Nephron progenitor cell (in vitro differentiated cells): ENCODE measurements around the gene MAMDC4.
"Not testable (repeated sequence)": the region's sequence is repeated elsewhere in the genome, so short reads cannot be mapped to it uniquely, and the experiment has no call there.

Experiments
- DNase-seq: peaks from one replicate; pipeline ENCODE4 v3.0.0; 2021
- H3K27ac Mint-ChIP-seq: 2 replicates; pipeline ENCODE4 v1.8.0; 2021; ENCODE audit warnings: mild to moderate bottlenecking, moderate library complexity, mixed read lengths
- H3K27me3 Mint-ChIP-seq: 2 replicates; pipeline ENCODE4 v1.8.0; 2021; ENCODE audit warnings: mild to moderate bottlenecking, low read depth, mixed read lengths; ENCODE audit not compliant: poor library complexity
- H3K36me3 Mint-ChIP-seq: 2 replicates; pipeline ENCODE4 v1.8.0; 2021; ENCODE audit warnings: low read depth, mixed read lengths
- H3K4me1 Mint-ChIP-seq: 2 replicates; pipeline ENCODE4 v1.8.0; 2021; ENCODE audit warnings: mixed read lengths
- H3K4me3 Mint-ChIP-seq: 2 replicates; pipeline ENCODE4 v1.8.0; 2021; ENCODE audit warnings: mild to moderate bottlenecking, moderate library complexity, mixed read lengths
- H3K9me3 Mint-ChIP-seq: 2 replicates; pipeline ENCODE4 v1.8.0; 2021; ENCODE audit warnings: mild to moderate bottlenecking, moderate library complexity, mixed read lengths
- TF ChIP-seq, protein P1 (sequence below): fragments of 200-600 bp; sonication (generic); IDR thresholded peaks from 2 replicates; pipeline ENCODE4 v1.5.0; 2021; ENCODE audit warnings: antibody characterized with exemption

MAMDC4 gene

DNA sequence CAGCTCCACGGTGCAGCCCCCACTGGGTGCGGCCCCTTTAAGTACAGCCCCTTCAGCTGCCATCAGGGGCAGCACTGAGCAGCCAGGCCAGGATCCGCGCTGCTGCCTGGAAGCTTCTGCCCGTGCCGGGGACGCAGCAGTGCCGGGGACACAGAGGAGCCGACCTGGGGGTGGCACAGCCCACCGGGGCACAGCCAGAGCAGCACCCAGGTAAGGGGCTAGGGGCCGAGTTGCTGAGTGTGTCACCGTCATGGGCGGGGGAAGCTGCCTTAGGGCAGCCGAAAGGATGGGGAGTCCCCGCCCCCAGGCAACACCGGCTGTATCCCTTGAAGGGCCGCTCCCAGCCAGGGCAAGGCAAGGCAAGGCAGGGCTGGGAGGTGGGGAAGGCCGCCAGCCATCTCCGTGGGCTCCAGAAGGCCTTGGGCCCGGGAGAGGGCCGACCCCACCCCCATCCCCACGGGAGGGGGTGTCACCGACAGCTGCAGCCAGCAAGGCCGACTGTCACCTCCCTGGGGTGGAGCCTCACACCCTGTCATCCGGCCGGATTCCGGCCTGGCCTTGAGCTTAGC is 9.7 kb upstream of the MAMDC4 start, which contains the start of gene AJM1:
AJM1 (plus strand) TSS at position 99 of the 569 bp plus-strand sequence. CDS start 1,937 bp downstream, outside the sequence.
- H3K36me3 Mint-ChIP-seq: not testable (repeated sequence)
- peak; percentile 82 for DNase-seq

DNA sequence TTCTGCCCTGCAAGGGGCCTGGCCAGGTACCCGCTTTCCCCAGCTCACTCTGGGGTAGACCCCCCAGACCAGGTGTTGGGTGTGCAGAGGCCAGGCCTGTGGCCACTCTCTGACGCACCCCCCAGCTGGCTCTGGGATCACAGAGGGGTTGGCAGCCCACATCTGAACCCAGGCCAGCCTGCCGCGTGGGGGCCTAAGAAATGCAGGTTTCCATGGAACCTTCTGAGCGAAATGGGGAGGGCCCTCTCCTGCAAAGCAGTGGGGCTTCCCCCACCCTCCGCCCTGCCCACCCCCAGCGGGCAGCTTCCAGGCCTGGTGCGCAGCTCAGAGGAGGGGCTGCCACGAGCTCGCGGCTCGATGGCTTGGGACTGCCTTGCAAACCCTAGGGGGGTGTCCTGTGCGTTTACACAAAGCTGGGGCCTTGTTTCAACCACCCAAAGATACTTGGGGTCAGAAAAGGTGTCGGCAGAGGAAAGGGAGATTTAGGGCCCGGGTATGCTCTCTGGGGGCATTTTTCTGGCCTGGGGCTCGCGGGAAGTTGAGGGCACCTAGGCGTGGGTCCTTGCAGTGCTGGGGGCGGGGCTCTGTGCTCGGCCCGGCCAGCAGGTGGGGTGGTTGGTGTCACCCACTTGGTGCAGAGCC is 8.9 kb upstream of the MAMDC4 start:
- not testable (repeated sequence) for H3K27me3 Mint-ChIP-seq, DNase-seq, H3K4me3 Mint-ChIP-seq, H3K27ac Mint-ChIP-seq, H3K36me3 Mint-ChIP-seq, H3K9me3 Mint-ChIP-seq
- H3K4me1 Mint-ChIP-seq: peaks cover 34% of the 10 kb centered on the region

More for the DNA sequence above, 9.7 kb upstream of the MAMDC4 start, which contains the start of gene AJM1:
- not testable (repeated sequence) for H3K27me3 Mint-ChIP-seq, H3K27ac Mint-ChIP-seq, H3K9me3 Mint-ChIP-seq
- TF ChIP-seq, protein P1, sequence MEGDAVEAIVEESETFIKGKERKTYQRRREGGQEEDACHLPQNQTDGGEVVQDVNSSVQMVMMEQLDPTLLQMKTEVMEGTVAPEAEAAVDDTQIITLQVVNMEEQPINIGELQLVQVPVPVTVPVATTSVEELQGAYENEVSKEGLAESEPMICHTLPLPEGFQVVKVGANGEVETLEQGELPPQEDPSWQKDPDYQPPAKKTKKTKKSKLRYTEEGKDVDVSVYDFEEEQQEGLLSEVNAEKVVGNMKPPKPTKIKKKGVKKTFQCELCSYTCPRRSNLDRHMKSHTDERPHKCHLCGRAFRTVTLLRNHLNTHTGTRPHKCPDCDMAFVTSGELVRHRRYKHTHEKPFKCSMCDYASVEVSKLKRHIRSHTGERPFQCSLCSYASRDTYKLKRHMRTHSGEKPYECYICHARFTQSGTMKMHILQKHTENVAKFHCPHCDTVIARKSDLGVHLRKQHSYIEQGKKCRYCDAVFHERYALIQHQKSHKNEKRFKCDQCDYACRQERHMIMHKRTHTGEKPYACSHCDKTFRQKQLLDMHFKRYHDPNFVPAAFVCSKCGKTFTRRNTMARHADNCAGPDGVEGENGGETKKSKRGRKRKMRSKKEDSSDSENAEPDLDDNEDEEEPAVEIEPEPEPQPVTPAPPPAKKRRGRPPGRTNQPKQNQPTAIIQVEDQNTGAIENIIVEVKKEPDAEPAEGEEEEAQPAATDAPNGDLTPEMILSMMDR: peak; percentile 86
- peak within 1 kb of the TSS; percentile 60 for H3K4me3 Mint-ChIP-seq
- H3K4me1 Mint-ChIP-seq: peaks cover 34% of the 10 kb centered on the region

DNA sequence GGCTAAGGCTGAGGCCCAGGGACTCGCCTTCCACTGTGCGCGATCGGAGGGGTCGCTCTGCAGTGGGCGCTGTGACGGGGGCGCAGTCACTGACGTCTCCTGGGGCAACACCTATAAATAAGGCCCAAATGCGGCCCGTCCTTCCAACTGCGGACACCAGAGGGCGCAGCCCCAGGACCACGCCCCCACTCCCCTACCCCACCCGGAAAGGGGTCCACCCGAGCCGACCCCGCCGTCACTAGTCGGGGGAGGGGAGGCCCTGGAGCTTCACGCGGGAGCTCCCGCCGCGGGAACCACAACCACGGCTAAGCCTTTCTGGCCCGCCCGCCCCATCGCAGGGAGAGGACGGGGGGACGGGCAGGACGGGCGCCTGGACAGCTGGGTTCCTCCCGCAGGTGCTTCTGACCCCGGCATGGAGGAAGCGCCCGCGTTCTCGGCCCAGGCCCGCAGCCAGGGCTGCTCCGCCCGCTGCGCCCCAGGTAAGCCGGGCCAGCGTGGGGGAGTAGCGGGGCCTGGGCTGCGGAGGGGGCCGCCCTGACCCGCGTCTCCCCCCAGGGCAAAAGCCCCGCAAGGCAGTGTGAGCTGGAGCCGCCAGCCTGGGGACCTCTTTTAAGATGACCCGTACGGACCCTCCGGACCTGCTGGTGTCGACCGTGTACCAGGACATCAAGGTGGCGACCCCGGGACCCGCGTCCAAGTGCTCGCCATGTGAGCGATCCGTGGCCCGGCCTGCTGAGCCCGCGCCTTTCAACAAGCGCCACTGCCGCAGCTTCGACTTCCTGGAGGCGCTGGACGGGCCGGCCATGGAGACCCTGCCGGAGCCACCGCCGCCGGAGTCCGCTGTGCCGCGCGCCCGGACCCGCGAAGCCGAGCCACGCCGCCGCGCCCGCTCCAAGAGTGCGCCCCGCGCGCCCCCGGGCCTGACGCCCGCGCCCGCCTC is 8.1 kb upstream of the MAMDC4 start:
- not testable (repeated sequence) for H3K36me3 Mint-ChIP-seq, H3K9me3 Mint-ChIP-seq, H3K27me3 Mint-ChIP-seq, H3K4me3 Mint-ChIP-seq, H3K27ac Mint-ChIP-seq
- DNase-seq: peak; percentile 77
- peaks cover 33% of the 10 kb centered on the region for H3K4me1 Mint-ChIP-seq
- TF ChIP-seq, protein P1: peak; percentile 55

DNA sequence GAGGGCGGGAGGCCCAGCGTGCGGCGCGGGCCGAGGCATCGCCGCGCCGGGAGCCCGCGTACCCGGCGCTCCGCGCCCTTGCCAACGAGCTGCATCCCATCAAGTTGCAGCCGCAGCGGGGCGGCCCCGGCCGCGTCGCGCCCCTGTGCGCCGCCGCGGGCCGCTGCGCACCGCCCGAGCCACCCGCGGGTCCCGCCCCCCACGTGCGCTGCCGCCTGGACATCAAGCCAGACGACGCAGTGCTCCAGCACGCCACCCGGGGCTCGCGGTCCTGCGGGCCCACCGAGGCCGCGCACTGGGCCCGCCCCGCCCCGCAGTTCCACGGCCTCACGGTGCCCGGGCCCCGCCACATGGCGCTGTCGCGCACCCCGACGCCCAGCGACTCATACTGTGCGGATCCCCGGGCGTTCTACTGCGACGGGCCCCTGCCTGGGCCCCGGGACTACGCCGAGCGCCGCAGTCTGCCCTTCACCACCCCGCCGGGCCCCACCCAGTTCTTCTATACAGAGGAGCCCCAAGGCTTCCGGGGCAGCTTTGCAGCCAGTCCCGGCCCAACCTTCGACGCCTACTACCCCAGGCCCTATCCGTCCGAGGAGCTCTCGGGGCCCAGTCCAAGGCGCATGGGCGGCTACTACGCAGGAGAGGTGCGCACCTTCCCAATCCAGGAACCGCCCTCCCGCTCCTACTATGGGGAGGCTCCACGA is 7.2 kb upstream of the MAMDC4 start:
- Mint-ChIP-seq H3K27me3 (peaks cover 9% of the 10 kb centered on the region), H3K4me1 (peaks cover 28% of the 10 kb centered on the region), H3K36me3 (no peaks in the 10 kb centered on the region), H3K27ac (no peak overlapping the region), H3K4me3 (no peak overlapping the region), H3K9me3 (no peaks in the 10 kb centered on the region)
- TF ChIP-seq, protein P1: no peak
- no peak for DNase-seq

DNA sequence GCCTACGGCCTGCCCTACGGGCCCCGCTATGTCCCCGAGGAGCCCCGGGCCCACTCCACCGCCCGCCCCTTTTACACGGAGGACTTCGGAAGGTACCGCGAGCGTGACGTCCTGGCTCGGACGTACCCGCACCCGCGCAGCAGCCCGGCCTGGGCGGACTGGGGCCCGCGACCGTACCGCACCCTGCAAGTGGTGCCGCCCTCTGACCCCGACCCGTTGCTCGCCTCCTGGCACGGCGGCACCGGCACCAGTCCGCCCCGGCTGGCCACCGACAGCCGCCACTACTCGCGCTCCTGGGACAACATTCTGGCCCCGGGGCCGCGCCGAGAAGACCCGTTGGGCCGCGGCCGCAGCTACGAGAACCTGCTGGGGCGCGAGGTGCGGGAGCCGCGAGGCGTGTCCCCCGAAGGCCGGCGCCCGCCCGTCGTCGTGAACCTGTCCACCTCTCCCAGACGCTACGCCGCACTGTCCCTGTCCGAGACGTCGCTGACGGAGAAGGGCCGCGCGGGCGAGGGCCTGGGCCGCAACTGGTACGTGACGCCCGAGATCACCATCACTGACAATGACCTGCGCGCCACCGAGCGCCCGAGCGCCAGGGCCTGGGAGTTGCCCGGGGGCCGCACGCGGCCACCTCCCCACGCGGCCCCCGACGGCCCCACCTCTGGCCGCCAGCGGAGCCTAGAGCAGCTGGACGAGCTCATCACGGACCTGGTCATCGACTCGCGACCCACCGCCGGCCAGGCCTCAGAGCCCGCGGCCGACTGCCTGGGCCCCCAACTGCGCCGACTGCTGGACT is 6.5 kb upstream of the MAMDC4 start:
- H3K27ac Mint-ChIP-seq: no peak overlapping the region
- peaks cover 26% of the 10 kb centered on the region for H3K4me1 Mint-ChIP-seq
- DNase-seq: no peak
- peaks cover 9% of the 10 kb centered on the region for H3K27me3 Mint-ChIP-seq
- TF ChIP-seq, protein P1: no peak
- H3K36me3 Mint-ChIP-seq: no peaks in the 10 kb centered on the region
- no peak overlapping the region for H3K4me3 Mint-ChIP-seq
- no peaks in the 10 kb centered on the region for H3K9me3 Mint-ChIP-seq
